ENCODE measurements around the gene NPAS1.

- no peak for TF ChIP-seq CTCF (IDR thresholded peaks at IDR 0.05; ENCODE audit: low read depth, low read length, poor library complexity, severe bottlenecking)
- TF ChIP-seq EZH2phosphoT487 (IDR thresholded peaks at IDR 0.05; ENCODE audit: borderline replicate concordance, low read length): no peak
These were observed 6.5 kb downstream of the NPAS1 start for GRCh38 chr19:47026156-47026555.

Data from DOHH2 (cell line).